IMR-90 (cell line): ENCODE results near the gene ERG. TPM values are rescaled to one million over a fixed set of nuclear protein-coding genes. Genes with fewer than 3 reads are reported as not detected.

Experiments
- ATAC-seq: fragments of 200-7000 bp; cut with Tn5 transposase; 2 replicates; pipeline ENCODE4 v1.9.1; 2020; ENCODE audit warnings: low read depth, mild to moderate bottlenecking, moderate library complexity
- BruUV-seq: library from RNA; stranded (reverse); fragments of 400-500 nt; replicated peaks from 2 replicates; lab custom pipeline; 2021; lab: Mats Ljungman, UMichigan
- CTCF ChIA-PET: fragments of 300-600 bp; formaldehyde crosslinking; extraction: SDS; loops from one replicate; lab custom pipeline; 2021; ENCODE audit warnings: antibody characterized with exemption; lab: Yijun Ruan, JAX
- POLR2A ChIA-PET: fragments of 300-600 bp; sonication (Branson Sonifier 250); formaldehyde crosslinking; loops from one replicate; lab custom pipeline; 2022; ENCODE audit warnings: antibody characterized with exemption; ENCODE audit not compliant: unreplicated experiment; lab: Charles Lee
- DNase-seq: peaks from one replicate; pipeline ENCODE4 v3.0.0; 2013
- H2AFZ ChIP-seq: replicated peaks from 2 replicates; pipeline ENCODE3; 2013; ENCODE audit warnings: low read length, mild to moderate bottlenecking; ENCODE audit not compliant: poor library complexity
- H2AK5ac ChIP-seq: 2 replicates; pipeline ENCODE4 v1.6.1; 2013; ENCODE audit warnings: low read depth, low read length, inconsistent platforms
- H2AK9ac ChIP-seq: replicated peaks from 2 replicates; pipeline ENCODE3; 2013; ENCODE audit warnings: mild to moderate bottlenecking, low read depth, low read length, moderate library complexity; ENCODE audit not compliant: poor library complexity
- H2BK120ac ChIP-seq: 2 replicates; pipeline ENCODE4 v1.6.1; 2013; ENCODE audit warnings: low read depth, low read length, inconsistent platforms
- H2BK15ac ChIP-seq: 3 replicates; pipeline ENCODE4 v1.6.1; 2013; ENCODE audit warnings: low read depth, low read length, inconsistent platforms
- H2BK20ac ChIP-seq: 2 replicates; pipeline ENCODE4 v1.6.1; 2013; ENCODE audit warnings: low read depth, mild to moderate bottlenecking, inconsistent platforms, low read length, moderate library complexity
- H2BK5ac ChIP-seq: 2 replicates; pipeline ENCODE4 v1.6.1; 2013; ENCODE audit warnings: mild to moderate bottlenecking, low read depth, low read length, inconsistent platforms; ENCODE audit not compliant: poor library complexity, severe bottlenecking
- H3K14ac ChIP-seq: replicated peaks from 2 replicates; pipeline ENCODE4 v1.6.1; 2013; ENCODE audit warnings: low read depth, low read length, inconsistent platforms
- H3K18ac ChIP-seq: 2 replicates; pipeline ENCODE4 v1.6.1; 2013; ENCODE audit warnings: low read depth, low read length, control low read depth
- H3K23ac ChIP-seq: 2 replicates; pipeline ENCODE4 v1.6.1; 2013; ENCODE audit warnings: low read depth, low read length, inconsistent platforms
- H3K27ac ChIP-seq: 2 replicates; pipeline ENCODE4 v1.5.1; 2013; ENCODE audit warnings: mild to moderate bottlenecking, control low read depth, low read length; ENCODE audit not compliant: insufficient read depth
- H3K27me3 ChIP-seq: 2 replicates; pipeline ENCODE4 v1.6.1; 2013; ENCODE audit warnings: low read length; ENCODE audit not compliant: control insufficient read depth, insufficient read depth
- H3K36me3 ChIP-seq: 2 replicates; pipeline ENCODE4 v1.6.1; 2013; ENCODE audit warnings: low read length, mixed read lengths; ENCODE audit not compliant: control insufficient read depth, insufficient read depth
- H3K4ac ChIP-seq: 2 replicates; pipeline ENCODE4 v1.6.1; 2013; ENCODE audit warnings: low read depth, low read length, inconsistent platforms
- H3K4me1 ChIP-seq: 2 replicates; pipeline ENCODE4 v1.6.1; 2013; ENCODE audit warnings: low read length, mixed read lengths; ENCODE audit not compliant: control insufficient read depth, insufficient read depth
- H3K4me2 ChIP-seq: 2 replicates; pipeline ENCODE4 v1.6.1; 2013; ENCODE audit warnings: low read depth, mild to moderate bottlenecking, control low read depth, low read length, moderate library complexity
- H3K4me3 ChIP-seq: 2 replicates; pipeline ENCODE4 v1.5.1; 2013; ENCODE audit warnings: low read depth, mild to moderate bottlenecking, control low read depth, low read length, moderate library complexity; ENCODE audit not compliant: insufficient read depth
- H3K56ac ChIP-seq: 2 replicates; pipeline ENCODE4 v1.6.1; 2013; ENCODE audit warnings: low read length, inconsistent platforms; ENCODE audit not compliant: insufficient read depth; ENCODE audit errors: extremely low read depth
- H3K79me1 ChIP-seq, 2 experiments: 2 replicates each; pipeline ENCODE4 v1.6.1; 2013; ENCODE audit warnings: low read length in 2 of 2, inconsistent platforms in 1 of 2, low read depth in 1 of 2
- H3K9ac ChIP-seq: 2 replicates; pipeline ENCODE4 v1.6.1; 2013; ENCODE audit warnings: low read depth, low read length, control low read depth
- H3K9me1 ChIP-seq: 2 replicates; pipeline ENCODE4 v1.6.1; 2013; ENCODE audit warnings: low read length, inconsistent platforms; ENCODE audit not compliant: insufficient read depth
- H3K9me3 ChIP-seq: 2 replicates; pipeline ENCODE4 v1.6.1; 2013; ENCODE audit warnings: low read length; ENCODE audit not compliant: control insufficient read depth, insufficient read depth
- H4K20me1 ChIP-seq: 2 replicates; pipeline ENCODE4 v1.6.1; 2013; ENCODE audit warnings: low read length, inconsistent platforms; ENCODE audit not compliant: insufficient read depth
- H4K5ac ChIP-seq: 2 replicates; pipeline ENCODE4 v1.6.1; 2013; ENCODE audit warnings: mild to moderate bottlenecking, low read depth, low read length, control low read depth
- H4K8ac ChIP-seq, 2 experiments: 2 replicates each; pipeline ENCODE4 v1.6.1; 2013; ENCODE audit warnings: low read depth in 2 of 2, low read length in 2 of 2, control low read depth in 1 of 2, inconsistent platforms in 1 of 2
- H4K91ac ChIP-seq: 2 replicates; pipeline ENCODE4 v1.6.1; 2013; ENCODE audit warnings: low read depth, low read length, inconsistent platforms; ENCODE audit not compliant: insufficient read depth
- BHLHE40 ChIP-seq: fragments of 150-350 bp; IDR thresholded peaks from 2 replicates; pipeline ENCODE4 v1.6.1; 2016; ENCODE audit warnings: mild to moderate bottlenecking, low read depth, low read length
- CEBPB ChIP-seq: IDR thresholded peaks from 2 replicates; pipeline ENCODE4 v1.6.1; 2012; ENCODE audit warnings: low read depth, low read length, improper control_type of control experiment
- CHD1 ChIP-seq: IDR thresholded peaks from 2 replicates; pipeline ENCODE4 v1.6.1; 2012; ENCODE audit warnings: low read depth, low read length, improper control_type of control experiment
- FOS ChIP-seq: fragments of 150-350 bp; IDR thresholded peaks from 2 replicates; pipeline ENCODE4 v1.6.1; 2016; ENCODE audit warnings: low read depth, low read length
- MAFK ChIP-seq: IDR thresholded peaks from 2 replicates; pipeline ENCODE4 v1.6.1; 2012; ENCODE audit warnings: low read depth, low read length, improper control_type of control experiment
- MAZ ChIP-seq: IDR thresholded peaks from 2 replicates; pipeline ENCODE4 v1.6.1; 2012; ENCODE audit warnings: low read depth, mild to moderate bottlenecking, low read length, improper control_type of control experiment, moderate library complexity, borderline replicate concordance
- MXI1 ChIP-seq: IDR thresholded peaks from 2 replicates; pipeline ENCODE4 v1.6.1; 2012; ENCODE audit warnings: low read depth, mild to moderate bottlenecking, low read length, moderate library complexity, borderline replicate concordance
- NFE2L2 ChIP-seq: fragments of 150-350 bp; IDR thresholded peaks from 2 replicates; pipeline ENCODE4 v1.6.1; 2016; ENCODE audit warnings: low read depth, mild to moderate bottlenecking, low read length
- POLR2A ChIP-seq: IDR thresholded peaks from 2 replicates; pipeline ENCODE4 v1.6.1; 2012; ENCODE audit warnings: mild to moderate bottlenecking, low read depth, low read length
- RAD21 ChIP-seq: IDR thresholded peaks from 2 replicates; pipeline ENCODE4 v1.6.1; 2012; ENCODE audit warnings: low read length, improper control_type of control experiment
- RFX5 ChIP-seq: IDR thresholded peaks from 2 replicates; pipeline ENCODE4 v1.8.0; 2012; ENCODE audit warnings: low read depth, mild to moderate bottlenecking, low read length, moderate library complexity
- WGBS, 2 experiments: methylation state at CpG; one replicate each; pipeline versions ENCODE4 v1.1.5 to v1.1.7; 2013; ENCODE audit warnings: missing lambda C conversion rate in 2 of 2; ENCODE audit not compliant: insufficient read length in 1 of 2; ENCODE audit errors: extremely low coverage in 2 of 2; 5-methylcytosine and 5-hydroxymethylcytosine counted together
- dilution Hi-C: fragments of 300-500 bp; cut with HindIII; formaldehyde crosslinking; loops from one replicate; pipeline ENCODE4 v1.14.3; 2018; ENCODE audit warnings: low sequenced_read_pairs; ENCODE audit not compliant: unreplicated experiment
- in situ Hi-C: fragments of 300-500 bp; cut with MboI; formaldehyde crosslinking; loops from 3 replicates; pipeline ENCODE4 v1.14.3; 2019; ENCODE audit warnings: low sequenced_read_pairs, inconsistent platforms, mixed read lengths
- intact Hi-C: fragments of 100-400 bp; cut with micrococcal nuclease; formaldehyde crosslinking; loops from 2 replicates; pipeline ENCODE4 v1.10.0; 2022
- polyA plus RNA-seq, 3 experiments: library from polyadenylated mRNA; depleted of rRNA; stranded (reverse); fragments of >200 nt; gene quantifications; 2 replicates each; pipeline ENCODE4 v1.2.3, GENCODE V29; 2012; ENCODE audit warnings: low replicate concordance in 1 of 3
- total RNA-seq: library from RNA; depleted of rRNA; stranded (reverse); fragments of >200 nt; gene quantifications from 2 replicates; pipeline ENCODE4 v1.2.3, GENCODE V29; 2012
- TF ChIP-seq, protein P1 (sequence below): fragments of 150-350 bp; IDR thresholded peaks from 2 replicates; pipeline ENCODE4 v1.6.1; 2016; ENCODE audit warnings: low read depth, mild to moderate bottlenecking, low read length, moderate library complexity, borderline replicate concordance
- TF ChIP-seq, protein P2 (sequence below): fragments of 150-350 bp; IDR thresholded peaks from 2 replicates; pipeline ENCODE4 v1.6.1; 2017; ENCODE audit warnings: mild to moderate bottlenecking, antibody characterized with exemption, low read length, low read depth
- TF ChIP-seq, protein P3 (sequence below): conservative IDR thresholded peaks from 2 replicates; pipeline ENCODE4 v1.5.1; 2012; ENCODE audit warnings: mild to moderate bottlenecking, low read depth, low read length, improper control_type of control experiment

Gene ERG
- total and polyA plus RNA-seq, 2 of the 4 experiments (the other 2 are of a cell fraction): not detected

DNA sequence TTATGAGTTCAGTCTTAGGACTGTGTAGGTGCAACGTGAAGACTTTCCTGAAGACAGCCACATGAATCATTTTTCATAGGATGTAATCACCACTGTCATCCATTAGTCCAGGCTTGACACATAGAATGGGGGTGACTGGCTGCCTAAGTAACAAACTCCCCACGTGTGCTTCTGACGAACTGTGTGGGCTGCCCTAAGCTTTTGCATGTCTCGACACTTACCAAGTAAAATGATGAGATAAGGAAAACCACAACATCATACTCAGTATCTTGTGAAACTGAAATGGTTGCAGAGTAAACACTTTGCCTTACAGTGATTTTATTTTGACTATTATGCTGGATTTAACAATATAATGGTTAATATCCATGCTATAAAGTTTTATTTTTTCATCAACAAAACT lies 19.5 kb downstream of the ERG start:
- ATAC-seq: no peak
- Histone ChIP-seq H2AFZ (no peak overlapping the region), H3K4me2 (no peak overlapping the region)

More for the DNA sequence above, 19.5 kb downstream of the ERG start:
- Histone ChIP-seq H4K20me1 (no peaks in the 10 kb centered on the region), H3K23ac (no peak overlapping the region), H3K4me3 (no peak overlapping the region), H2AK5ac (no peak overlapping the region), H3K27ac (no peak overlapping the region), H3K4ac (no peak overlapping the region), H3K56ac (no peak overlapping the region), H2BK120ac (no peak overlapping the region), H2BK5ac (no peak overlapping the region), H2BK20ac (no peak overlapping the region), H2AK9ac (no peak overlapping the region), H4K8ac (no peak overlapping the region), H2BK15ac (no peak overlapping the region), H3K14ac (no peak overlapping the region), H3K27me3 (peaks cover 18% of the 10 kb centered on the region), H3K9ac (no peak overlapping the region), H3K79me1 (no peaks in the 10 kb centered on the region), H4K91ac (no peak overlapping the region), H3K4me1 (no peaks in the 10 kb centered on the region), H3K18ac (no peak overlapping the region), H3K36me3 (no peaks in the 10 kb centered on the region), H3K9me1 (no peaks in the 10 kb centered on the region), H4K5ac (no peak overlapping the region), H3K9me3 (no peaks in the 10 kb centered on the region)
- peak; percentile 10 for DNase-seq
- no TSS peak for BruUV-seq
- intact Hi-C loops (no loop called here), in situ Hi-C loops (no loop called here), dilution Hi-C loops (no loop called here)
- ChIA-PET CTCF (no interaction called here), POLR2A (no interaction called here)
- WGBS, 2 experiments: no CpG with 5 or more reads among the region's 4 CpGs
- no peak for TF ChIP-seq BHLHE40
- TF ChIP-seq, protein P1, sequence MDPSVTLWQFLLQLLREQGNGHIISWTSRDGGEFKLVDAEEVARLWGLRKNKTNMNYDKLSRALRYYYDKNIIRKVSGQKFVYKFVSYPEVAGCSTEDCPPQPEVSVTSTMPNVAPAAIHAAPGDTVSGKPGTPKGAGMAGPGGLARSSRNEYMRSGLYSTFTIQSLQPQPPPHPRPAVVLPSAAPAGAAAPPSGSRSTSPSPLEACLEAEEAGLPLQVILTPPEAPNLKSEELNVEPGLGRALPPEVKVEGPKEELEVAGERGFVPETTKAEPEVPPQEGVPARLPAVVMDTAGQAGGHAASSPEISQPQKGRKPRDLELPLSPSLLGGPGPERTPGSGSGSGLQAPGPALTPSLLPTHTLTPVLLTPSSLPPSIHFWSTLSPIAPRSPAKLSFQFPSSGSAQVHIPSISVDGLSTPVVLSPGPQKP: no peak
- TF ChIP-seq FOS: no peak
- no peak for TF ChIP-seq CEBPB
- no peak for TF ChIP-seq MAZ
- TF ChIP-seq NFE2L2: no peak
- no peak for TF ChIP-seq RAD21
- no peak for TF ChIP-seq POLR2A
- TF ChIP-seq MXI1: no peak
- TF ChIP-seq CHD1: no peak
- no peak for TF ChIP-seq RFX5
- TF ChIP-seq, protein P2, sequence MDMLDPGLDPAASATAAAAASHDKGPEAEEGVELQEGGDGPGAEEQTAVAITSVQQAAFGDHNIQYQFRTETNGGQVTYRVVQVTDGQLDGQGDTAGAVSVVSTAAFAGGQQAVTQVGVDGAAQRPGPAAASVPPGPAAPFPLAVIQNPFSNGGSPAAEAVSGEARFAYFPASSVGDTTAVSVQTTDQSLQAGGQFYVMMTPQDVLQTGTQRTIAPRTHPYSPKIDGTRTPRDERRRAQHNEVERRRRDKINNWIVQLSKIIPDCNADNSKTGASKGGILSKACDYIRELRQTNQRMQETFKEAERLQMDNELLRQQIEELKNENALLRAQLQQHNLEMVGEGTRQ: no peak
- TF ChIP-seq, protein P3, sequence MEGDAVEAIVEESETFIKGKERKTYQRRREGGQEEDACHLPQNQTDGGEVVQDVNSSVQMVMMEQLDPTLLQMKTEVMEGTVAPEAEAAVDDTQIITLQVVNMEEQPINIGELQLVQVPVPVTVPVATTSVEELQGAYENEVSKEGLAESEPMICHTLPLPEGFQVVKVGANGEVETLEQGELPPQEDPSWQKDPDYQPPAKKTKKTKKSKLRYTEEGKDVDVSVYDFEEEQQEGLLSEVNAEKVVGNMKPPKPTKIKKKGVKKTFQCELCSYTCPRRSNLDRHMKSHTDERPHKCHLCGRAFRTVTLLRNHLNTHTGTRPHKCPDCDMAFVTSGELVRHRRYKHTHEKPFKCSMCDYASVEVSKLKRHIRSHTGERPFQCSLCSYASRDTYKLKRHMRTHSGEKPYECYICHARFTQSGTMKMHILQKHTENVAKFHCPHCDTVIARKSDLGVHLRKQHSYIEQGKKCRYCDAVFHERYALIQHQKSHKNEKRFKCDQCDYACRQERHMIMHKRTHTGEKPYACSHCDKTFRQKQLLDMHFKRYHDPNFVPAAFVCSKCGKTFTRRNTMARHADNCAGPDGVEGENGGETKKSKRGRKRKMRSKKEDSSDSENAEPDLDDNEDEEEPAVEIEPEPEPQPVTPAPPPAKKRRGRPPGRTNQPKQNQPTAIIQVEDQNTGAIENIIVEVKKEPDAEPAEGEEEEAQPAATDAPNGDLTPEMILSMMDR: no peak
- TF ChIP-seq MAFK: no peak
